Measurements from ENCODE around the gene CFAP299.
"Not testable (repeated sequence)": the region's sequence is repeated elsewhere in the genome, so short reads cannot be mapped to it uniquely, and the experiment has no call there.

CFAP299 gene

GRCh38 chr4:80730158-80730557 lies 394.6 kb downstream of the CFAP299 start:
- no peak for DNase-seq (ENCODE audit: low spot score)

DNA sequence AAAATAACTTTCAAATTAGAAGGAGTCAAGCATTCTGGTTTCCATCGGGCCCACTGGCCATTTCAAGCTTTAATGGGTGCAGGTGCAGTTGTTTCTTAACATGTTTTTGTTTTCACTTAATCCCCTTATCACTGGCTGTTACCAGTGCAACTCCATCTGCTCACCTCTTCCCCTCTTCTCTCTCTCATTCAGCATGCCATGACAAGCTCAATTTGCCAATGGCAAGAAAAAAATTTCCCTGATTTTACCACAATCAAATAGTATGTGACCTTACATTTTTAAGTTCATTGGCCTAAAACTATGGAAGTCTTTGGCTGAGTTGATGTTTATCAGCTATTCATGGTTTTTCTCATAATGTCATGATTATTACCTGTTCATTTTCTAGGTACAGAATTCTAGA lies 395.9 kb downstream of the CFAP299 start:
- peak; percentile 29 for DNase-seq (ENCODE audit: low spot score)

DNA sequence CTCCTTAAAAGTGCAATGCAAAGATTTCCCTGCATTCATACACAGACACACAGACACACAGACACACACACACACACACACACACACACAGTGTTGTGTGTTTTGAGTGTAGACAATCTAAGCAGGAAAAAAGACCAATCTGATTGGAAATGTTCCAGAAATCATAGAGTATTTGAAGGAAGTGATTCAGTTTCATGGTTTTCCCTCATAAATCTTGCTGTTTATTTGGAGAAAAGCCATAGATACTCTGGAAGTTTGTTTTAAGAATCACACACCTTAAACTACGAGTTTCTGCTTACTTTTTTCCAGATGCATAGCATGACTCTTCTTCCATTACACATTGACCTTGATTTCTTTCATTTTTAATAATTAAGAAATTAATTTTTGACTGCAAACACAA lies 396.5 kb downstream of the CFAP299 start:
- DNase-seq (ENCODE audit: low spot score): no peak

GRCh38 chr4:80740375-80740774 lies 404.8 kb downstream of the CFAP299 start:
- no peak for DNase-seq (ENCODE audit: low spot score)

- not testable (repeated sequence) for DNase-seq (ENCODE audit: low spot score)
Observed at GRCh38 chr4:80749558-80749957, 414.0 kb downstream of the CFAP299 start.

- DNase-seq (ENCODE audit: low spot score): no peak
Observed at GRCh38 chr4:80751200-80751599, 415.7 kb downstream of the CFAP299 start.

- DNase-seq (ENCODE audit: low spot score): no peak
Observed at GRCh38 chr4:80767944-80768343, 432.4 kb downstream of the CFAP299 start.

- DNase-seq (ENCODE audit: low spot score): no peak
Observed at GRCh38 chr4:80776168-80776567, 440.6 kb downstream of the CFAP299 start.

GRCh38 chr4:80781431-80781830 lies 445.9 kb downstream of the CFAP299 start:
- no peak for DNase-seq (ENCODE audit: low spot score)

GRCh38 chr4:80787306-80787705 lies 451.8 kb downstream of the CFAP299 start:
- DNase-seq (ENCODE audit: low spot score): no peak

DNA sequence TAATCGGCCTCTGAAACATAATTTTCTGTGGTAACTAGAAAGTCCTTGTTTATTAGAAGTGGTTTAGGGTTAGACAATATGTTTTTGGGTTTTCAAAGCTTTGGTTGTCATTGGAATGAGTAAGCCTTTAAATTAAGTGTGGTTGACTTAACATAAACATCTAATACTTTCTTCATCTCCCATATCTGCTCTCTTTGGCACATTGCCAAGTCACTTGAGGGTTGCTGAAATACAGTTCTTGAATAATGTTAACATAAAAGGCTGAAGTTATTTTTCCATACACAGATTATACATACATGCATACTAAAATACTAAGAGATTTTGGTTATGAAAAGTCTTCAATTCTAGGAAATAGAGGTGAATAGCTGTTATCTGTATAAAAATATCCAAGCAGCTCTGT lies 453.3 kb downstream of the CFAP299 start:
- no peak for DNase-seq (ENCODE audit: low spot score)

GRCh38 chr4:80790152-80790551 lies 454.6 kb downstream of the CFAP299 start:
- no peak for DNase-seq (ENCODE audit: low spot score)

- DNase-seq (ENCODE audit: low spot score): not testable (repeated sequence)
Observed at GRCh38 chr4:80793660-80794059, 458.1 kb downstream of the CFAP299 start.

GRCh38 chr4:80798082-80798481 lies 462.6 kb downstream of the CFAP299 start:
- no peak for DNase-seq (ENCODE audit: low spot score)

DNA sequence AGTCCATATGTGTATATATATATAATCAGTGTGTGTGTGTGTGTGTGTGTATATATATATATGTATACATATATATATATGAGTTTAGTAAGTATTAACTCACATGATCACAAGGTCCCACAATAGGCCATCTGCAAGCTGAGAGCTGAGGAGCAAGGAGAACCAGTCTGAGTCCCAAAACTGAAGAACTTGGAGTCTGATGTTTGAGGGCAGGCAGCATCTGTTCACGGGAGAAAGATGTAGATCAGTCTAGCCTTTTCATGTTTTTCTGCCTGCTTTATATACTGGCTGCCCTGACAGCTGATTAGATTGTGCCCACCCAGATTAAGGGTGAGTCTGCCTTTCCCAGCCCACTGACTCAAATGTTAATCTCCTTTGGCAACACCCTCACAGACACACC lies 465.2 kb downstream of the CFAP299 start:
- DNase-seq (ENCODE audit: low spot score): not testable (repeated sequence)

DNA sequence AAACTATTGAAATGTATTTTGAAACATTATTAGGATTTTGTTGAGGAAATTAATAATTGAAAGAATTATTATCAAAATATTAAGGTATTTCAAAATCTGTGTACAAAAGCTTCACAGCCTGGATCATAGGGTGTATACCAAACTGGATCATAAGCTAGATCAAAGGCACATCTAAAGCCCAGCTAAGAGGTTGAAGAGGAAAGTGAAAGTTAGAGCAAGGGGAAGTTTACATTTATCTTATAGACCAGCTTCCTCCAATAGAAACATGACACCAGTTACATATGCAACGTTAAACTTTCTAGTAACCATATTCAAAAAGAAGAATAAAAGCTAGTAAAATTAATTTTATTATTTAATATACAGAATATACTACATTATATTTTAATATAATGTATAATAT lies 467.8 kb downstream of the CFAP299 start:
- DNase-seq (ENCODE audit: low spot score): no peak

GRCh38 chr4:80806472-80806871 lies 470.9 kb downstream of the CFAP299 start:
- no peak for DNase-seq (ENCODE audit: low spot score)

GRCh38 chr4:80809039-80809729 lies 473.7 kb downstream of the CFAP299 start:
- DNase-seq (ENCODE audit: low spot score): no peak

- no peak for DNase-seq (ENCODE audit: low spot score)
Observed at GRCh38 chr4:80811406-80811805, 475.9 kb downstream of the CFAP299 start.

- no peak for DNase-seq (ENCODE audit: low spot score)
Observed at GRCh38 chr4:80812145-80812544, 476.6 kb downstream of the CFAP299 start.

DNA sequence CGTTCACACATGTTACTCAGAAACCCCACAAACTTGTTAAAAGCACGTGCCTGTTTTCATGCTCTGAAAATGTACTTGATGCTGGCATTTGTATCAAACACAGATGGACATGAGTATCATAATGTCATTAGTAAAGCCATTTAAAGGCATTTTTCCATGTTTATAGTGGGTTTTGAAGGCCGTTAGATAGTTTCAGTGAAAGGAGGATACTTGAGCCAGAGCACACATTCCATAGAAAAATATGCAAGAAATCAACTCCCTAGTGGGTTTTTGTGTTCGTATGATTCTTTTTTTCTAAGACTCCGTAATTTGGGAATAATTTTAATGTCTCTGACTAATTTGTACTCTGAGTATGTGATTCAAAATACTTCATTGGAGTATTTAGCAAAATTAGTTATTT lies 478.7 kb downstream of the CFAP299 start:
- no peak for DNase-seq (ENCODE audit: low spot score)

GRCh38 chr4:80831383-80832361 lies 496.1 kb downstream of the CFAP299 start:
- no peak for DNase-seq (ENCODE audit: low spot score)

GRCh38 chr4:80839281-80839680 lies 503.8 kb downstream of the CFAP299 start:
- DNase-seq (ENCODE audit: low spot score): no peak
